WERI-Rb-1 (cell line): ENCODE measurements around the gene YWHAH.

Experiments used
- DNase-seq: peaks from one replicate; pipeline ENCODE4 v3.0.0-alpha.2; 2020
- H3K27ac ChIP-seq: fragments of 250-450 bp; sonication (Bioruptor Pico); 2 replicates; pipeline ENCODE4 v1.5.1; 2020; ENCODE audit warnings: mild to moderate bottlenecking, moderate library complexity
- H3K27me3 ChIP-seq: fragments of 250-450 bp; sonication (Bioruptor Pico); 2 replicates; pipeline ENCODE4 v1.5.1; 2021; ENCODE audit warnings: mild to moderate bottlenecking, low read depth, moderate library complexity; ENCODE audit not compliant: insufficient read depth, severe bottlenecking
- H3K36me3 ChIP-seq: fragments of 250-450 bp; sonication (Bioruptor Pico); 2 replicates; pipeline ENCODE4 v1.5.1; 2020; ENCODE audit warnings: mild to moderate bottlenecking, moderate library complexity
- H3K4me3 ChIP-seq: 2 replicates; pipeline ENCODE4 v1.5.1; 2011; ENCODE audit warnings: low read depth, mild to moderate bottlenecking, control low read depth, low read length
- H3K9me3 ChIP-seq: fragments of 250-450 bp; sonication (Bioruptor Pico); 2 replicates; pipeline ENCODE4 v1.5.1; 2021; ENCODE audit warnings: mild to moderate bottlenecking, moderate library complexity; ENCODE audit not compliant: severe bottlenecking
- TF ChIP-seq, protein P1 (sequence below): IDR thresholded peaks from 2 replicates; pipeline ENCODE4 v1.5.1; 2011; ENCODE audit warnings: low read depth, mild to moderate bottlenecking, control low read depth, inconsistent platforms, low read length

Gene YWHAH

GRCh38 chr22:31899669-31900068, 44.7 kb upstream of the YWHAH start:
- TF ChIP-seq, protein P1, sequence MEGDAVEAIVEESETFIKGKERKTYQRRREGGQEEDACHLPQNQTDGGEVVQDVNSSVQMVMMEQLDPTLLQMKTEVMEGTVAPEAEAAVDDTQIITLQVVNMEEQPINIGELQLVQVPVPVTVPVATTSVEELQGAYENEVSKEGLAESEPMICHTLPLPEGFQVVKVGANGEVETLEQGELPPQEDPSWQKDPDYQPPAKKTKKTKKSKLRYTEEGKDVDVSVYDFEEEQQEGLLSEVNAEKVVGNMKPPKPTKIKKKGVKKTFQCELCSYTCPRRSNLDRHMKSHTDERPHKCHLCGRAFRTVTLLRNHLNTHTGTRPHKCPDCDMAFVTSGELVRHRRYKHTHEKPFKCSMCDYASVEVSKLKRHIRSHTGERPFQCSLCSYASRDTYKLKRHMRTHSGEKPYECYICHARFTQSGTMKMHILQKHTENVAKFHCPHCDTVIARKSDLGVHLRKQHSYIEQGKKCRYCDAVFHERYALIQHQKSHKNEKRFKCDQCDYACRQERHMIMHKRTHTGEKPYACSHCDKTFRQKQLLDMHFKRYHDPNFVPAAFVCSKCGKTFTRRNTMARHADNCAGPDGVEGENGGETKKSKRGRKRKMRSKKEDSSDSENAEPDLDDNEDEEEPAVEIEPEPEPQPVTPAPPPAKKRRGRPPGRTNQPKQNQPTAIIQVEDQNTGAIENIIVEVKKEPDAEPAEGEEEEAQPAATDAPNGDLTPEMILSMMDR = no peak
- no peak for DNase-seq
- H3K4me3 ChIP-seq = no peak overlapping the region
- no peaks in the 10 kb centered on the region for H3K27me3 ChIP-seq
- no peak overlapping the region for H3K27ac ChIP-seq
- peaks cover 14% of the 10 kb centered on the region for H3K36me3 ChIP-seq
- no peaks in the 10 kb centered on the region for H3K9me3 ChIP-seq

DNA sequence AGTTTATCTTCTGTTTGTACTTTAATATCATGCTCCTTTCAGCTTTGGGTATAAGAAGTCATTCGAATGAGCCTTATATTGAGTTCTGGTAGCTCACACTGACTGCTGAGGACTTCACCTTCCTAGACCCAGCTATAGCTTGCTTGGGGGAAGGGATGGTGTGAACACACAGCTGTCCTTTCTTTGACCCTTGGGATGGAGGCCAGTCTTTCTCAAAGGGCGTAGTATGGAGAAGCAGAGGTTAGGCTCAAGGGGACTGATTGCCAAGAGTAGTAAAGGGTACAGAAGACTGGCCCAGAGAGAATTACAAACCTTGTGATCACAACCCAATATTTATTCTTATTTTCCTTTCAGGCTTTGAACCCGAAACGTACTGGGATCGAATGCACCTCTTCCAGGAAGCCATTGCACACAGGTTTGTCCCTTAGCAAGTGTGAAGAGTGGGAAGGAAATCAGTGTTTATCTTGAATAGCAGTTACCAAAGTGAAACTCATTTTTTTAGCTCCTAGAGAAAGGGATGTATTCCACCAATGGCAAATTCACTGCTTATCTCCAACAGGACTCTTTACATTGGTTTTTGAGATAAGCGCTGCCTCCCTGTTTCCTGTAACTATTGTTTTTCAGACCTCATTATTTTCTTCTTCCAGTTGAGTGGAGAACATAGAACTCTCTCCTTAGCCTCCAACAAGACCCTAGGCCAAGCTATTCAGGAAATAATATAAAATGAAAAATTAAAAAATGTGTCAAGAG, 42.8 kb upstream of the YWHAH start:
- Histone ChIP-seq H3K9me3 (no peaks in the 10 kb centered on the region), H3K36me3 (peaks cover 25% of the 10 kb centered on the region), H3K27ac (no peak overlapping the region), H3K27me3 (no peaks in the 10 kb centered on the region), H3K4me3 (no peak overlapping the region)
- TF ChIP-seq, protein P1 = no peak
- no peak for DNase-seq

DNA sequence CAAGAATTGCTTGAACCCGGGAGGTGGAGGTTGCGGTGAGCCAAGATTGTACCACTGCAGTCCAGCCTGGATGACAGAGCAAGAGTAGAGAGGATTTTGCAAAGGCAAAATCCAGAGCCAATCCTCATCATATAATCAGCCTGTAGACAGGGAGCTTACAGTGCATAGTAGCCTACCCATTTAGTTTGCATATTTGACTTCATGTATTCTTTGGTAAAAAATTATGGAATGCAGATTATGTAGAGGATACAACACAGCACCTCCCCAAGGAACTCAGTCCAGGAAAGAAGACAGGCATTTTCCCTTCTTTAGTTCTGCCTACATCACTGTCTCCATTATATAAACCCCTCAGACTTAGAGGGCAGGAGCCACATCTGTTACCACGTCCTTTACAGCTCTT, 39.7 kb upstream of the YWHAH start:
- peaks cover 29% of the 10 kb centered on the region for H3K36me3 ChIP-seq

DNA sequence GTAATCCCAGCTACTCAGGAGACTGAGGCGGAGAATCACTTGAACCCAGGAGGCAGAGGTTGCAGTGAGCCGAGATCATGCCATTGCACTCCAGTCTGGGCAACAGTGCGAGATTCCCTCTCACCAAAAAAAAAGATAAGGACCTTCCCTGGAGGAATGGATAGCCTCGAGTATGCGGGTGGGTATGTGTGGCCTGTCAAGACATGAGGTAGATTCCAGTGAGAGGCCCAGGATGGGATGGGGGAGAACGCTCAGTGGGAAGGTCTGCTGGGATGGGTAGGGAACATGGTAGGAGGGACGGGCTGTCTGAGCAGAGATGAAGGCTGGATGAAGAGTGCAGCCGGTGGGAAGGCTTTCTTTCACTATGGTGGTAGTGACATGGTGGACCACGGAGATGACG, 39.0 kb upstream of the YWHAH start:
- H3K9me3 ChIP-seq = no peaks in the 10 kb centered on the region
- no peak for DNase-seq
- peaks cover 30% of the 10 kb centered on the region for H3K36me3 ChIP-seq
- TF ChIP-seq, protein P1 = no peak
- H3K27me3 ChIP-seq = no peaks in the 10 kb centered on the region
- H3K27ac ChIP-seq = no peak overlapping the region
- no peak overlapping the region for H3K4me3 ChIP-seq

More for the DNA sequence above, 39.7 kb upstream of the YWHAH start:
- no peaks in the 10 kb centered on the region for H3K27me3 ChIP-seq
- TF ChIP-seq, protein P1 = no peak
- H3K9me3 ChIP-seq = no peaks in the 10 kb centered on the region
- H3K27ac ChIP-seq = no peak overlapping the region
- DNase-seq = no peak
- H3K4me3 ChIP-seq = no peak overlapping the region

DNA sequence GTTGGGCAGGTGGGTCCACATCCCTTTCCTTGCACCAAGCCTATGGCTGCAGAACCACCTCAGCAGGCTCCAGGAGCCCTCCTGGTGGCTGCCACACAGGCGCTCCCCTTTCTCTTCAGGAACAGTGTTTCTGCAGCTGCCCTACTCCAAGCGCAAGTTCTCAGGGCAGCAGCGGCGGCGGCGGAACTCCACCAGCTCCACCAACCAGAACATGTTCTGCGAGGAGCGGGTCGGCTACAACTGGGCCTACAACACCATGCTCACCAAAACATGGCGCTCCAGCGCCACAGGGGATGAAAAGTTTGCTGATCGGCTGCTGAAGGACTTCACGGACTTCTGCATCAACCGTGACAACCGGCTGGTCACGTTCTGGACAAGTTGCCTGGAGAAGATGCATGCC, 38.2 kb upstream of the YWHAH start:
- H3K9me3 ChIP-seq = no peaks in the 10 kb centered on the region
- no peak for DNase-seq
- H3K27me3 ChIP-seq = no peaks in the 10 kb centered on the region
- no peak overlapping the region for H3K27ac ChIP-seq
- peaks cover 33% of the 10 kb centered on the region for H3K36me3 ChIP-seq
- H3K4me3 ChIP-seq = no peak overlapping the region
- TF ChIP-seq, protein P1 = no peak

- H3K27me3 ChIP-seq = no peaks in the 10 kb centered on the region
- peaks cover 31% of the 10 kb centered on the region for H3K36me3 ChIP-seq
- H3K27ac ChIP-seq = peak overlapping the region; percentile 34
- TF ChIP-seq, protein P1 = no peak
- H3K4me3 ChIP-seq = no peak overlapping the region
- no peaks in the 10 kb centered on the region for H3K9me3 ChIP-seq
- DNase-seq = no peak
Observed at GRCh38 chr22:31906569-31906968, 37.8 kb upstream of the YWHAH start.
